H9 (cell line): ENCODE measurements around the gene GUCY1A1. TPM values are rescaled to one million over a fixed set of nuclear protein-coding genes. Genes with fewer than 3 reads are reported as not detected.

Experiments
- DNase-seq: peaks from one replicate; pipeline ENCODE4 v3.0.0-alpha.2; 2017
- H2AFZ ChIP-seq: one replicate; pipeline ENCODE4 v1.6.1; 2013; ENCODE audit warnings: mild to moderate bottlenecking, low read length, control low read depth, moderate library complexity
- H2AK5ac ChIP-seq: 2 replicates; pipeline ENCODE4 v1.6.1; 2013; ENCODE audit warnings: low read length, control low read depth, mixed read lengths; ENCODE audit not compliant: insufficient read length
- H2BK120ac ChIP-seq: one replicate; pipeline ENCODE4 v1.6.1; 2013; ENCODE audit warnings: low read depth, mild to moderate bottlenecking, low read length, control low read depth, inconsistent platforms; ENCODE audit not compliant: poor library complexity, severe bottlenecking
- H2BK12ac ChIP-seq: 2 replicates; pipeline ENCODE4 v1.6.1; 2013; ENCODE audit warnings: low read length, control low read depth, mixed read lengths, low read depth; ENCODE audit not compliant: insufficient read length
- H2BK15ac ChIP-seq: 2 replicates; pipeline ENCODE4 v1.6.1; 2013; ENCODE audit warnings: low read depth, low read length, control low read depth
- H2BK20ac ChIP-seq: one replicate; pipeline ENCODE4 v1.6.1; 2013; ENCODE audit warnings: low read depth, mild to moderate bottlenecking, low read length, control low read depth, inconsistent platforms; ENCODE audit not compliant: poor library complexity, severe bottlenecking
- H2BK5ac ChIP-seq: 2 replicates; pipeline ENCODE4 v1.6.1; 2013; ENCODE audit warnings: low read length, control low read depth, mixed read lengths; ENCODE audit not compliant: insufficient read length
- H3K14ac ChIP-seq: 2 replicates; pipeline ENCODE4 v1.6.1; 2013; ENCODE audit warnings: low read length, control low read depth; ENCODE audit not compliant: insufficient read depth
- H3K18ac ChIP-seq: 2 replicates; pipeline ENCODE4 v1.6.1; 2013; ENCODE audit warnings: low read depth, mild to moderate bottlenecking, mixed read lengths, low read length, control low read depth; ENCODE audit not compliant: insufficient read length
- H3K23ac ChIP-seq: 2 replicates; pipeline ENCODE4 v1.6.1; 2013; ENCODE audit warnings: low read length, control low read depth, mixed read lengths, low read depth; ENCODE audit not compliant: insufficient read length
- H3K23me2 ChIP-seq: 2 replicates; pipeline ENCODE4 v1.6.1; 2013; ENCODE audit warnings: low read depth, mild to moderate bottlenecking, mixed read lengths, low read length, control low read depth; ENCODE audit not compliant: insufficient read length, poor library complexity, severe bottlenecking
- H3K27ac ChIP-seq: 2 replicates; pipeline ENCODE4 v1.5.1; 2013; ENCODE audit warnings: low read length, control low read depth, mixed read lengths, low read depth; ENCODE audit not compliant: insufficient read length
- H3K27me3 ChIP-seq: 2 replicates; pipeline ENCODE4 v1.6.1; 2013; ENCODE audit warnings: low read length, control low read depth, inconsistent platforms; ENCODE audit not compliant: insufficient read depth
- H3K4ac ChIP-seq: 2 replicates; pipeline ENCODE4 v1.6.1; 2013; ENCODE audit warnings: low read depth, mild to moderate bottlenecking, control low read depth, inconsistent platforms, low read length, moderate library complexity
- H3K4me1 ChIP-seq: 2 replicates; pipeline ENCODE4 v1.6.1; 2013; ENCODE audit warnings: low read length, control low read depth, inconsistent platforms; ENCODE audit not compliant: insufficient read depth
- H3K4me2 ChIP-seq: 2 replicates; pipeline ENCODE4 v1.6.1; 2013; ENCODE audit warnings: low read length, control low read depth, mixed read lengths; ENCODE audit not compliant: insufficient read length, insufficient read depth
- H3K56ac ChIP-seq: 2 replicates; pipeline ENCODE4 v1.6.1; 2013; ENCODE audit warnings: low read depth, mild to moderate bottlenecking, mixed read lengths, low read length, control low read depth; ENCODE audit not compliant: insufficient read length
- H3K79me1 ChIP-seq: 2 replicates; pipeline ENCODE4 v1.6.1; 2013; ENCODE audit warnings: low read depth, mild to moderate bottlenecking, moderate library complexity, low read length, control low read depth, inconsistent platforms; ENCODE audit not compliant: insufficient read depth, poor library complexity, severe bottlenecking
- H3K79me2 ChIP-seq: 2 replicates; pipeline ENCODE4 v1.6.1; 2013; ENCODE audit warnings: low read length, control low read depth, inconsistent platforms; ENCODE audit not compliant: insufficient read depth
- H3K9ac ChIP-seq: 2 replicates; pipeline ENCODE4 v1.6.1; 2013; ENCODE audit warnings: low read length, control low read depth, mixed read lengths; ENCODE audit not compliant: insufficient read length; ENCODE audit errors: extremely low read depth
- H3K9me3 ChIP-seq: one replicate; pipeline ENCODE4 v1.6.1; 2013; ENCODE audit warnings: low read depth, low read length, inconsistent platforms; ENCODE audit not compliant: control insufficient read depth
- H3T11ph ChIP-seq: one replicate; pipeline ENCODE4 v1.6.1; 2013; ENCODE audit warnings: mild to moderate bottlenecking, low read length, control low read depth, inconsistent platforms
- H4K20me1 ChIP-seq: one replicate; pipeline ENCODE4 v1.6.1; 2013; ENCODE audit not compliant: control insufficient read depth, insufficient read length, insufficient read depth
- H4K5ac ChIP-seq: 2 replicates; pipeline ENCODE4 v1.6.1; 2013; ENCODE audit warnings: low read depth, mild to moderate bottlenecking, mixed read lengths, low read length, control low read depth; ENCODE audit not compliant: insufficient read length
- H4K8ac ChIP-seq: replicated peaks from 2 replicates; pipeline ENCODE4 v1.6.1; 2013; ENCODE audit warnings: low read length, control low read depth, mixed read lengths, low read depth; ENCODE audit not compliant: insufficient read length
- H4K91ac ChIP-seq: 2 replicates; pipeline ENCODE4 v1.6.1; 2013; ENCODE audit warnings: low read depth, mild to moderate bottlenecking, moderate library complexity, mixed read lengths, low read length, control low read depth; ENCODE audit not compliant: insufficient read length
- H3K27ac Mint-ChIP-seq, 3 experiments: 2 replicates in 2 of 3; 3 replicates in 1 of 3; pipeline ENCODE4 v1.8.0; 2020 to 2021; ENCODE audit warnings: mixed read lengths in 3 of 3, mild to moderate bottlenecking in 1 of 3, moderate library complexity in 1 of 3
- H3K27me3 Mint-ChIP-seq: 2 replicates; pipeline ENCODE4 v1.8.0; 2021; ENCODE audit warnings: low read depth, mild to moderate bottlenecking, moderate library complexity, mixed read lengths
- H3K36me3 Mint-ChIP-seq, 3 experiments: 2 replicates in 2 of 3; 3 replicates in 1 of 3; pipeline ENCODE4 v1.8.0; 2020 to 2021; ENCODE audit warnings: low read depth in 3 of 3, mixed read lengths in 3 of 3; ENCODE audit not compliant: insufficient read depth in 1 of 3
- H3K4me1 Mint-ChIP-seq, 2 experiments: 2 replicates each; pipeline ENCODE4 v1.8.0; 2020; ENCODE audit warnings: mixed read lengths in 2 of 2
- H3K4me3 Mint-ChIP-seq, 2 experiments: 2 replicates in 1 of 2; 3 replicates in 1 of 2; pipeline ENCODE4 v1.8.0; 2020 to 2021; ENCODE audit warnings: mild to moderate bottlenecking in 2 of 2, mixed read lengths in 2 of 2, moderate library complexity in 1 of 2
- H3K9me3 Mint-ChIP-seq, 2 experiments: 2 replicates in 1 of 2; 3 replicates in 1 of 2; pipeline ENCODE4 v1.8.0; 2020; ENCODE audit warnings: mild to moderate bottlenecking in 2 of 2, mixed read lengths in 2 of 2, moderate library complexity in 1 of 2
- CTCF ChIP-seq: fragments of 200-600 bp; sonication (generic); conservative IDR thresholded peaks from 3 replicates; pipeline ENCODE4 v1.8.0; 2021; ENCODE audit warnings: antibody characterized with exemption, mild to moderate bottlenecking
- total RNA-seq: library from RNA; stranded (reverse); gene quantifications from 2 replicates; pipeline ENCODE4 v1.2.1, GENCODE V29; 2021

Gene GUCY1A1
- total RNA-seq, 1 experiment from 2014 or later: not detected

DNA sequence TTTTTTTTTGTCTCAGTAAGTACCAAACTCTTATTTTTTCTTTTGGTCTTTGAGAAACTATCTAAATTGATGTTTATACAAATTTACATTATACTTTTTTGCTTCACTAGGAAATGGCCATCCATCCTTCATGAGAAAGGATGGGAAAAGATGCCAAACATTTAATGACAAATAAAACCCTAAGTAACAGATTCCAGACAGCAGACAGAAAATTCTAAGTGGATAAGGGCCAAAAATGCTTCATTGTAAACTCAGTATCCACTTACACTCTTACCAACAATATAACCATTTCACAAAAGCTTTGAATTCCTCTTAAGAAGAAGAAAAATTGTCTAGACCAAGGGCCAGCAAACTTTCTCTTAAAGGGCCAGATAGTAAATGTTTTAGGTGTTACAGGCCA lies 95.7 kb downstream of the GUCY1A1 start:
- Histone ChIP-seq H3K9me3 (no peaks in the 10 kb centered on the region), H3K79me2 (no peaks in the 10 kb centered on the region), H4K20me1 (no peaks in the 10 kb centered on the region), H2BK15ac (no peak overlapping the region), H3K4ac (no peak overlapping the region), H4K5ac (no peak overlapping the region), H2BK20ac (no peak overlapping the region), H3K18ac (no peak overlapping the region), H4K8ac (no peak overlapping the region), H4K91ac (no peak overlapping the region), H2AFZ (no peak overlapping the region), H3K56ac (no peak overlapping the region), H3K27me3 (no peaks in the 10 kb centered on the region; the same call in 1 of the 2 replicates), H2BK12ac (no peak overlapping the region), H3K27ac (no peak overlapping the region), H3K23ac (no peak overlapping the region), H3K4me2 (no peak overlapping the region), H3T11ph (no peak overlapping the region), H2BK120ac (no peak overlapping the region), H3K79me1 (no peaks in the 10 kb centered on the region), H3K23me2 (peaks cover 7% of the 10 kb centered on the region), H3K9ac (no peak overlapping the region), H2AK5ac (no peak overlapping the region), H3K4me1 (no peaks in the 10 kb centered on the region), H2BK5ac (no peak overlapping the region), H3K14ac (no peak overlapping the region)
- H3K27me3 Mint-ChIP-seq: peaks cover 43% of the 10 kb centered on the region
- no peaks in the 10 kb centered on the region for H3K9me3 Mint-ChIP-seq
- no peak overlapping the region for H3K4me3 Mint-ChIP-seq
- H3K36me3 Mint-ChIP-seq: no peaks in the 10 kb centered on the region
- no peak overlapping the region for H3K27ac Mint-ChIP-seq
- peaks cover 5 to 8% of the 10 kb centered on the region in 2 experiments; a peak in 2 of 4 replicates for H3K4me1 Mint-ChIP-seq
- DNase-seq: no peak
- TF ChIP-seq CTCF: no peak
